Ammon's horn (tissue), 1 donor: ENCODE data around the gene ITGB1.
"Not testable (repeated sequence)": the region's sequence is repeated elsewhere in the genome, so short reads cannot be mapped to it uniquely, and the experiment has no call there.

ENCODE experiments used
- DNase-seq: peaks from one replicate; pipeline ENCODE4 v3.0.0-alpha.2; 2016; ENCODE audit warnings: low spot score

Gene ITGB1

GRCh38 chr10:32937911-32938424 is 20.1 kb downstream of the ITGB1 start:
- peak; percentile 33 for DNase-seq

GRCh38 chr10:32932225-32932729 is 25.8 kb downstream of the ITGB1 start:
- no peak for DNase-seq

- DNase-seq = no peak
Measured at GRCh38 chr10:32931593-32931992, 26.4 kb downstream of the ITGB1 start.

GRCh38 chr10:32930036-32930435 is 28.0 kb downstream of the ITGB1 start:
- DNase-seq = no peak

- no peak for DNase-seq
Measured at GRCh38 chr10:32929634-32930033, 28.4 kb downstream of the ITGB1 start.

GRCh38 chr10:32927750-32928149 is 30.3 kb downstream of the ITGB1 start:
- DNase-seq = no peak

GRCh38 chr10:32923849-32924248 is 34.2 kb downstream of the ITGB1 start:
- peak; percentile 31 for DNase-seq

GRCh38 chr10:32923134-32923533 is 34.9 kb downstream of the ITGB1 start:
- DNase-seq = peak; percentile 55

- DNase-seq = no peak
Measured at GRCh38 chr10:32922170-32922569, 35.9 kb downstream of the ITGB1 start.

- not testable (repeated sequence) for DNase-seq
Measured at GRCh38 chr10:32917817-32918216, 40.2 kb downstream of the ITGB1 start.

- no peak for DNase-seq
Measured at GRCh38 chr10:32911285-32912016, 46.6 kb downstream of the ITGB1 start.

GRCh38 chr10:32909970-32910369 is 48.1 kb downstream of the ITGB1 start:
- DNase-seq = not testable (repeated sequence)

- DNase-seq = no peak
Measured at GRCh38 chr10:32909456-32909855, 48.6 kb downstream of the ITGB1 start.

GRCh38 chr10:32906595-32906994 is 51.4 kb downstream of the ITGB1 start:
- no peak for DNase-seq

- no peak for DNase-seq
Measured at GRCh38 chr10:32905466-32905865, 52.6 kb downstream of the ITGB1 start.

- no peak for DNase-seq
Measured at GRCh38 chr10:32901815-32902214, 56.2 kb downstream of the ITGB1 start.

- not testable (repeated sequence) for DNase-seq
Measured at GRCh38 chr10:32895200-32895968, 62.6 kb downstream of the ITGB1 start.

- DNase-seq = no peak
Measured at GRCh38 chr10:32893916-32894664, 63.9 kb downstream of the ITGB1 start.

GRCh38 chr10:32893434-32893833 is 64.6 kb downstream of the ITGB1 start:
- DNase-seq = no peak

- DNase-seq = no peak
Measured at GRCh38 chr10:32891261-32891660, 66.8 kb downstream of the ITGB1 start.

GRCh38 chr10:32890444-32890843 is 67.6 kb downstream of the ITGB1 start:
- DNase-seq = no peak

- DNase-seq = no peak
Measured at GRCh38 chr10:32889631-32890212, 68.3 kb downstream of the ITGB1 start.
